NCI-H2196 (cell line): Measurements from ENCODE around the gene SLC39A1.
A peak's percentile ranks its signal among the peaks of the same experiment; 100 is the strongest.
"Not testable (repeated sequence)": the region's sequence is repeated elsewhere in the genome, so short reads cannot be mapped to it uniquely, and the experiment has no call there.

Experiments used
- DNase-seq: peaks from one replicate; lab custom pipeline; 2025; ENCODE audit not compliant: unreplicated experiment; lab: John Stamatoyannopoulos, UW

SLC39A1 gene, protein sequence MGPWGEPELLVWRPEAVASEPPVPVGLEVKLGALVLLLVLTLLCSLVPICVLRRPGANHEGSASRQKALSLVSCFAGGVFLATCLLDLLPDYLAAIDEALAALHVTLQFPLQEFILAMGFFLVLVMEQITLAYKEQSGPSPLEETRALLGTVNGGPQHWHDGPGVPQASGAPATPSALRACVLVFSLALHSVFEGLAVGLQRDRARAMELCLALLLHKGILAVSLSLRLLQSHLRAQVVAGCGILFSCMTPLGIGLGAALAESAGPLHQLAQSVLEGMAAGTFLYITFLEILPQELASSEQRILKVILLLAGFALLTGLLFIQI

DNA sequence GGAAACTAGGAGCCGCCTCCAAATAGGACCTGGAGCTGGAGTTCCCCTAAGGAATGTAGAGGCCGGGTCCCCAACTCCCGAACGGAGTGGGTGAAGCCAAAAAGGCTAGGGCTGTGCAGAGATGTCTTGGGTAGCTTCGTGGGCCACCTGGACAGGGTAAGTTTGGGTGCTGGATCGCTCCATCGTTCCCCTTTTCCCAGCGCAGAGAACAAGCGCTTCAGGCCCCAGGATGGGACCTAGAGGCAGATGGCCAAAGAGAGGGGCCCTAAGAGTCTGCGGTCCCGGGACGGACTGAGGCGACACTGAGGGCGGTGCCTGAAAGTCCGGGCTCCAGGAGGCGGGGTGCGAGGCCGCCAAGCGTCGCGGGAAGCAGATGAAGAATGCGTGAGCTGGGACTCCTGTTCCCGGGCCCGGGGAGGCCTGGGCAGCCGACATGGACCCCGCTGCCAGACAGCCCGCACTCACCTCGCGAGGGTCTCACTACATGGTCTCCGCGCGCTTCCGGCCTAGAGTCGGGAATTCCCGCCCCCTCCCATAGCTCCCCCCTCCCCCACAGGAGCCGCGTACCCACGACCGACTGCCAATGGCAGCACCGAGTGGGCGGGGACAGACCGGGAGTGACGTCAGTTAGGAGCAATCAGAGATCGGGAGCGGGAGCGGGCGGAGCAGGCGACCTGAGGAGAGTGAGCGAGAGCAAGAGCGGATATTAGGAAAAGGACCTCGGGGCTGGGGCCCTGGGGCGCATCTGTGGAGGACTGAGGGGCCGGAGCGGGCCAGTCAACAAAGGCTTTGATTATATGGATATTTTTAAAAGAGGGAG, at the start of gene SLC39A1:
TSS of gene SLC39A1 (minus strand) at position 508 of the 820 bp plus-strand sequence. CDS start 822 bp downstream, outside the sequence.
- peak; percentile 98 for DNase-seq

DNA sequence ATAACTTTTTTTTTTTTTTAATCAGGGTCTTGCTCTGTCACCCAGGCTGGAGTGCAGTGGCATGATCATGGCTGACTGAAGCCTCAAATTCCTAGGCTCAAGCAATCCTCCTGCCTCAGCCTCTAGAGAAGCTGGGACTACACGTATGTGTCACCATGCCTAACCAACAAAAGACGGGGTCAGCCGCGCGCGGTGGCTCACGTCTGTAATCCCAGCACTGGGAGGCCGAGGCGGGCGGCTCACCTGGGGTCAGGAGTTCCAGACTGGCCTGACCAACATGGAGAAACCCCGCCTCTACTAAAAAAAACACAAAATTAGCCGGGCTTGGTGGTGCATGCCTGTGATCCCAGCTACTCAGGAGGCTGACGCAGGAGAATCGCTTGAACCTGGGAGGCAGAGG, 49.2 kb upstream of the SLC39A1 start:
- DNase-seq, result not testable (repeated sequence)

DNA sequence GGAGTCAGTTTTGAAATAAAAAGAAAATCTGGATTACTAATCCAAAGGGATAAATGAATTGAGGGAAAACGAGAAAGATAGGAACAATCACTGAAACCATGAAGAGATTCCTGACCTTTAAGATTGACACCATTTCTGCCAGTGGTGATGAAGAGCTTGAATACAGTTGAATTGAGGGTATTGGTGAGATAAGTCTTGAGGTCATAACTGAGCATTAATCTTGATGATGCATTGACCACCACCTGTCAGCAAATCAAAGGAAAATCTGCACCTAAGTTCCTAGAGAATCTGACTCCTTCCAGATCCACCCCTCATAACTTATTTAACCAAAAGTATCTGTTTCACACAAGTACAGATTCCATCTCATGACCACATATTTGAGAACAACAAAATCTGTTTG, 48.8 kb upstream of the SLC39A1 start:
- no peak for DNase-seq

GRCh38 chr1:154006136-154006535, 42.8 kb upstream of the SLC39A1 start:
- no peak for DNase-seq

- DNase-seq, result no peak
Observed at GRCh38 chr1:154000420-154000819, 37.1 kb upstream of the SLC39A1 start.

DNA sequence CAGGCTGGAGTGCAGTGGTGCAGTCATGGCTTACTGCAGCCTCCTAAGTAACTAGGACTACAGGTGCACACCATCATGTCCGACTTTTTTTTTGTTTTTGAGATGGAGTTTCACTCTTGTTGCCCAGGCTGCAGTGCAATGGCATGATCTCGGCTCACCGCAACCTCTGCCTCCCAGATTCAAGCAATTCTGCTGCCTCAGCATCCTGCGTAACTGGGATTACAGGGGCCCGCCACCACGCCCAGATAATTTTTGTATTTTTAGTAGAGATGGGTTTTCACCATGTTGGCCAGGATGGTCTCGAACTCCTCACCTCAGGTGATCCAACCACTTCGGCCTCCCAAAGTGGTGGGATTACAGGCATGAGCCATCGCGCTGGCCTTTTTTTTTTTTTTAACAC, 33.5 kb upstream of the SLC39A1 start:
- DNase-seq, result not testable (repeated sequence)

DNA sequence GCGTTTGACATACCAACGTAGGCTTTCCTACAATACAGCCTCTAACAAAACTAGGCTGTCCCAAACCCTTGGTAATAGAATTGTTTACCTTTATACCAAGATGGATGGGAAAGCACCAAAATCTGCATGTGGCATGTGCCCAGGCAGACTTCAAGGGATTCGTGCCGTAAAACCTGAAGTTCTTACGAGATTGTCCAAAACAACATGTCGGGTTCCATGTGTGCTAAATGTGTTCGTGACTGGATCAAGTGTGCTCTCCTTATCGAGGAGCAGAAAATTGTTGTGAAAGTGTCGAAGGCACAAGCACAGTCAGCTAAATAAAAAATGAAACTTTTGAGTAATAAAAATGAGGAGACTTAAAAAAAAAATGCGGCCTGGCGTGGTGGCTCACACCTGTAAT, 32.3 kb upstream of the SLC39A1 start:
- DNase-seq, result no peak

- no peak for DNase-seq
Observed at GRCh38 chr1:153995202-153995601, 31.9 kb upstream of the SLC39A1 start.

DNA sequence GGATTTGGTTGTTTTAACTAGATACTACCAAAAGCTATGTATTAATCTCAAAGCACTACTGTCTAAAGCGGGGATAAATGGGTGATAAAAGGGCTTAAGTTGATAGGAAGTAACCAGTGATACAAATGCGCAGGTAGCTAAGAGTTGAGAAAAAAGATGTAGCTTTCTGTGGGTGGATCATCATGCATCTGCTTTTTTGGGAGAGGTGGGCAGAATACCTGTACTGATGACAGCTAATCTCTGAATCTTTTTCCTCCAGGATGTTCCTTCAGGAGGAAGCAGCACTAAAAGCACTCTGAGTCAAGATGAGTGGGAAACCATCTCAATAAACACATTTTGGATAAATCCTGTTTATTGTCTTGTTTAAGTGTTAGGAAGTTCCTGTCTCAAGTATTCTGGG, 28.5 kb upstream of the SLC39A1 start:
- no peak for DNase-seq

DNA sequence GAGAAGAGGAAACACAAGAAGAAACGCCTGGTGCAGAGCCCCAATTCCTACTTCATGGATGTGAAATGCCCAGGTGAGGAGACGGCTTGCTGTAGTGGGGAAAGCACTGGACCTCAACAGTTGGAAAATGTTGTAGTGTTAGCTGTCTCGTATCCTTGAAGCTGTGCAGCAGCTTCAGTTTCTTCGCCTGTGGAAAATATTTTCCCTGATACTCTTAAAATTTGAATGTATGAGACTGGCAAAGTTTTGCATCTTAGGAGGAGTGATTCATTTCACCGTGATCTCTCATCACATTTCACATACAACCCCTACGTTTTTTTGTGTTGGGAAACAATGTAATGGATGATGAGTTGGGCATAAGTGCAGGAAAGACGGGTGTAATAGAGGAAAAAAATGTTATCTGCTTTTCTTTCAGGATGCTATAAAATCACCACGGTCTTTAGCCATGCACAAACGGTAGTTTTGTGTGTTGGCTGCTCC, 27.9 kb upstream of the SLC39A1 start:
- no peak for DNase-seq

DNA sequence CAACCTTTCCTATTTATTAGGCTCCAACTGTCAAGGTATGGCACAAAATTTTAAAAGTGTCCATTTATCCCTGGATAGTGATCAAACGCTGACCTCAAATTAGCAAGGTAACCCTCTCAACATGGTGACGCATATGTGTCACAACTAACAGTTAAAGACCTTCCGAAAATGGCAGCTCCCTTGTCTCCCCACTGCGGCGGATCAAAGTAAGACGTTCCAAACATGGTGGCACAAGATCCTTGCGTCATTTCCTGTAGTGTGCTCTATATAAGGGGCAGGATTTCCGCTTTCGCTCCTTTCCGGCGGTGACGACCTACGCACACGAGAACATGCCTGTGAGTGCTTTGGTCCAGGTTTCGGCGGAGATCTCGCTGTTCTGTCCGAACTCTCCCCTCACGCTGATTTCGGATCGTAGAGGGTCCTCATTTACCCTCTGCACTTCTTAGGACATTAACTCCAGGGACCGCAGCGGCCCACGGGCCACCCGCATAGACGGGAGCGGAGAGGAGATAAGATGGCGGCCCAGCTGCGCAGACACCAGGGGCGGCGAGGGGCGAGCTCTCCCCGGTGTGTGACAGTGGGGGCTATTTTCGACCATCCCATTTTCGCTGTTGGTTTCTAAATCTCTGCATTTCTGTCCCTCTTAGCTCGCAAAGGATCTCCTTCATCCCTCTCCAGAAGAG, 27.3 kb upstream of the SLC39A1 start, which contains the start of gene RPS27:
TSS of gene RPS27 (plus strand) at position 295 of the 683 bp plus-strand sequence. CDS start at position 330, 35 bp downstream.
- DNase-seq, result peak; percentile 96

DNA sequence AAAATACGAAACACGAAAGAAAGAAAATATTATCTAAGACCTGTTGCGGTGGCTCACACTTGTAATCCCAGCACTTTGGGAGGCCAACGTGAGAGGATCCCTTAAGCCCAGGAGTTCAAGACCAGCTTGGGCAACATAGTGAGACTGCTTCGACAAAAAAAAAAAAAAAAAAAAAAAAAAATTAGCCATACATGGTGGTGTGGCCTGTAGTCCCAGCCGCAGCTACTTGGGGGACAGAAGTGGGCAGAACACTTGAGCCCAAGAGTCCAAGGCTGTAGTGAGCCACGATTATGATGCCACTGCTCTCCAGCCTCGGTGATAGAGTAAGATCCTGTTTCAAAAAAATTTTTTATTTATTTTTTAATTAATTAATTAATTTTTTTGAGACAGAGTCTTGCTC, 24.3 kb upstream of the SLC39A1 start:
- no peak for DNase-seq

DNA sequence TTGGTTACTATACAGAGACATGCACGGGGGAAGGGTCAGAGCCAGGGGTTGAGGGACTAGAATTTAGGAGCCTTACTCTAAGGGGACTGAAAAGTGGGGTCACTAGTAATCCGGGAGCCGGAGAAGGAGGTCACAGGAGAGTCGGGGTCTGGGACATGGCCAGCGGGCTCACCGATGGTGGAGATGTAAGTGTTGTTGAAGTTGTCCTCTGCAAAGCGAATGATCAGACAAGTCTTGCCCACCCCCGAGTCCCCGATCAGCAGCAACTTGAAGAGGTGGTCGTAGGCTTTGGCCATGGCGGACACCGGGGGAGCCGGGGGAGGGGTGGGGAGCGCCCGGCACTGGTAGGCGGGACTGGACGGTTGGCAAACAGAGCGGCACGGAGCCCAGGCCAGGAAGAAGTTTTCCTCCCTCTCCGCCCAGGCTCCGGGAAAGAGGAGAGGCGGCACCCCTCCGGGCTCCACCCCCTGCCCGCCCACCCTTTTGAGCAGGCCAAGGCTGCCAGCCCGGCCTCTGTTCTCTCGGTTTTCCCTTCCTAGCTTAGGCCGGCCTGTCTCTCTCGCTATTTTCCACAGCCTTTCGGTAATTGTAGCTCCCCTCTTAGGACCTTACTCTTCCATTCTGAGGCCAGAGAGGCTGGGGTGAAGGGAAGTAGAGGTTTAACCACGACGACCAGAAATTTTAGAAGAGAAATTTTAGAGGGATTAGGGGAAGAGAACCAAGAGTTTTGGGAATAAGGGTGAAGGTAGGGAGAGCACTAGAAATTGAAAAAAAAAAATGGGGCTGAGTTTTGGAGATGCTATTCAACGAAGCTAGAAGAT, 22.8 kb upstream of the SLC39A1 start, which contains the start of gene RAB13:
TSS of gene RAB13 (minus strand) at position 399 of the 821 bp plus-strand sequence. CDS start at position 296, 103 bp downstream.
- peak; percentile 77 for DNase-seq

- DNase-seq, result no peak
Observed at GRCh38 chr1:153985341-153985912, 22.1 kb upstream of the SLC39A1 start.

- DNase-seq, result no peak
Observed at GRCh38 chr1:153984123-153984894, 21.0 kb upstream of the SLC39A1 start.

GRCh38 chr1:153981735-153982134, 18.4 kb upstream of the SLC39A1 start:
- DNase-seq, result not testable (repeated sequence)

- not testable (repeated sequence) for DNase-seq
Observed at GRCh38 chr1:153979091-153979490, 15.8 kb upstream of the SLC39A1 start.

GRCh38 chr1:153978274-153978909, 15.1 kb upstream of the SLC39A1 start:
- no peak for DNase-seq
